Skeletal muscle satellite cell (primary cell): Measurements from ENCODE around the gene CADM1.

Experiments used
- H3K27me3 ChIP-seq: 2 replicates; pipeline ENCODE4 v1.7.0; 2013; ENCODE audit warnings: low read length; ENCODE audit not compliant: control insufficient read depth, insufficient read depth
- H3K36me3 ChIP-seq: 2 replicates; pipeline ENCODE4 v1.7.0; 2013; ENCODE audit warnings: mild to moderate bottlenecking, control low read depth, low read length; ENCODE audit not compliant: insufficient read depth
- H3K4me1 ChIP-seq: 2 replicates; pipeline ENCODE4 v1.7.0; 2013; ENCODE audit warnings: low read length; ENCODE audit not compliant: control insufficient read depth, insufficient read depth
- H3K4me2 ChIP-seq: 2 replicates; pipeline ENCODE4 v1.7.0; 2013; ENCODE audit warnings: mild to moderate bottlenecking, low read length
- H3K4me3 ChIP-seq: 2 replicates; pipeline ENCODE4 v1.7.0; 2013; ENCODE audit warnings: low read length
- H3K9ac ChIP-seq: 2 replicates; pipeline ENCODE4 v1.7.0; 2013; ENCODE audit warnings: mild to moderate bottlenecking, low read depth, low read length, moderate library complexity
- H3K9me3 ChIP-seq: replicated peaks from 2 replicates; pipeline ENCODE4 v1.7.0; 2013; ENCODE audit warnings: mild to moderate bottlenecking, control low read depth, low read length

The CADM1 gene

DNA sequence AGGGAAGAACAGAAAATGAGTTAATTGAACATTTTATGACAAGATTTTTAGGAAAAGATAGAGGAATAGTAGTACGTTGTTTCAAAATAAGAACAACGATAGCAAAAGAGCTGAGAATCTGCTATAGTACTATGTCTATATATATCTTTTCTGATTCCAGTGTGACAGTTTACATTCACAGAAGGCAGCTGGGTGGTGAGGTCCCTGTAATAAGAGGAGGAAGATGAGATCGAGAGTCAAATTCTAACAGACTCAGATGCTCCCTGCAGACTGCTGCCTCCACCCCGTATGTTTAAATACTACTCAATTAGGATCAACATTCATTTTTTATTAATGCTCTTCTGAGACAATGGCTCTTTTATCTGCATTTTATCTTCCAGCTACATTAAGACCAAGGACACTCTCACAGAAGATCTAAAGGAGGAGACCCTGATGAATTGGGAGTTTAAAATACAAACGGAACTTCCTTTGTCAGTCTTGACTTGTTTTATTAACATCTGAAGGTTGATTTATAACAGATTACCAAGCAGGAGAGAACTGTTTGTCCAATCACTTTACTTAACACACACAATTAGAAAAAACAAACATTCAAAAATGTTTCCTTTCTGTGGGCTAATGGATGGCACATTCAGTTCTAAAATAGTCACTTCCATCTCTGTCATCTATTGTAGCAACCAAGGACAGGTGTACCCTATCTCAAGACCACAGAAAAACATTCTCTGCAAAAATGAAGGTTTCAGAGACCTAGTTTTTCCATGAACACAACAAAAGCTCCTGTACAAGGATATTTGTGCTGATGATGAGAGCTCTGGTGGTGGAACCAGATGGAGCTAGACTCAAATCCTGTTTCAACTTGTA, 240.2 kb downstream of the CADM1 start:
- no peaks in the 10 kb centered on the region for H3K36me3 ChIP-seq
- H3K9ac ChIP-seq, result no peak overlapping the region
- H3K9me3 ChIP-seq, result no peaks in the 10 kb centered on the region
- H3K4me2 ChIP-seq, result no peak overlapping the region
- peaks cover 4% of the 10 kb centered on the region for H3K4me1 ChIP-seq
- no peak overlapping the region for H3K4me3 ChIP-seq
- H3K27me3 ChIP-seq, result no peaks in the 10 kb centered on the region

DNA sequence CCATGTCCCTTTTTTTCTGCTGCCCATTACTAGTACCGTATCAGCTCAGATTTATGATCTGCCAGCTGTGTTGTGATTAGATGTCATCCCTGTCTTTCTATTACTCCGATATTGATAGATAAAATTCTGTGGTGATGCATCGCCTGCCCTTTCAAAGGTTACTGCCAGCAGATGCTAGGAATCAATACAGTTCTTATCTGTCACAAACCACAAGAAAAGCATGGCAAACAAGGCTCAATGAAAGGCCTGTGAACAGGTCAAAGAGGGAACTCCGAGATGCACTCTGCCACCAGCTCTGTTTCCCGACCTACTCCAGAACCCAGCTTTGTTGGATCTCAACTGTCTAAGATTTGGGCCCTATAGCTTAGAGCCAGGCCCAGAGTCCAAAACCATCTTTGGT, 246.0 kb downstream of the CADM1 start:
- no peaks in the 10 kb centered on the region for H3K36me3 ChIP-seq
- no peak overlapping the region for H3K4me2 ChIP-seq
- no peaks in the 10 kb centered on the region for H3K27me3 ChIP-seq

DNA sequence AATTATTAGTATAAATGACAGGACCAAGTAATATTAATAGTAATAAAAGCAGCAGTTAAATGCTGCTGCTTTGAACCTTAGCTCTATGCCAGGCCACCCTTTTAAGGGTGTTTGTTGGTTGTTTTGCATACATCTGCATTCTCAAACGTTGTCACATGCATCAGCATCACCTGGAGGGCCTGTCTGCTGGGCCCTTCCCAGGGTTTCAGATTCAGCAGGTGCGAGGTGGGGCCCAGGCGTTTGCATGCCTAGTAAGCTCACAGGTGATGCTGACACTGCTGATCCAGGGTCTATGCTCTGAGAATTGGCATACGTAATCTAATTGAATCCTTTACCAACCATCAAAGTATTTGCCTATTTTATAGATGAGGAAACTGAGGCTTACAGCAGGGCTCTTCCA, 246.5 kb downstream of the CADM1 start:
- H3K27me3 ChIP-seq, result no peaks in the 10 kb centered on the region
- H3K9me3 ChIP-seq, result no peaks in the 10 kb centered on the region
- H3K36me3 ChIP-seq, result no peaks in the 10 kb centered on the region
- no peaks in the 10 kb centered on the region for H3K4me1 ChIP-seq
- H3K9ac ChIP-seq, result no peak overlapping the region
- H3K4me3 ChIP-seq, result no peak overlapping the region
- H3K4me2 ChIP-seq, result no peak overlapping the region

More for the DNA sequence above, 246.0 kb downstream of the CADM1 start:
- Histone ChIP-seq H3K9me3 (no peaks in the 10 kb centered on the region), H3K4me1 (no peaks in the 10 kb centered on the region), H3K9ac (no peak overlapping the region), H3K4me3 (no peak overlapping the region)

DNA sequence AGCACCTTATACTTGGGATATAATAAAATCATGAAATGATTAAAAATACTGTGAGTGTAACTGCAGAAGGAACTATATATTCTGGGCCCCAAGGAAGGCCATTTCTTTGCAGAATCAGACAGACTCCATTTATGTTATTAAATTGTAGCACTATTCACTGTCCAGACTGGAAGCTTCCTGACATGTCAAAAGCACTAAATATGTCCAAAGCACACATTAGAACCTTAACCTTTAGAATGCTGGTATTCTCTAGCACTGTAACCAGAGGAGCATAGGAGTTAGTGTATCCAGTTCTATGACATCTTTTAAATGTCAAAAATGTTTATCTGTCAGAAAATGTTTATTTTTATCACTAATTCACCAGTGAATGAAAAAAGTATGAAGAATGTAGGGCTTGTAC, 246.9 kb downstream of the CADM1 start:
- Histone ChIP-seq H3K27me3 (no peaks in the 10 kb centered on the region), H3K36me3 (no peaks in the 10 kb centered on the region), H3K9ac (no peak overlapping the region), H3K4me2 (no peak overlapping the region), H3K4me1 (no peaks in the 10 kb centered on the region), H3K4me3 (no peak overlapping the region), H3K9me3 (no peaks in the 10 kb centered on the region)

DNA sequence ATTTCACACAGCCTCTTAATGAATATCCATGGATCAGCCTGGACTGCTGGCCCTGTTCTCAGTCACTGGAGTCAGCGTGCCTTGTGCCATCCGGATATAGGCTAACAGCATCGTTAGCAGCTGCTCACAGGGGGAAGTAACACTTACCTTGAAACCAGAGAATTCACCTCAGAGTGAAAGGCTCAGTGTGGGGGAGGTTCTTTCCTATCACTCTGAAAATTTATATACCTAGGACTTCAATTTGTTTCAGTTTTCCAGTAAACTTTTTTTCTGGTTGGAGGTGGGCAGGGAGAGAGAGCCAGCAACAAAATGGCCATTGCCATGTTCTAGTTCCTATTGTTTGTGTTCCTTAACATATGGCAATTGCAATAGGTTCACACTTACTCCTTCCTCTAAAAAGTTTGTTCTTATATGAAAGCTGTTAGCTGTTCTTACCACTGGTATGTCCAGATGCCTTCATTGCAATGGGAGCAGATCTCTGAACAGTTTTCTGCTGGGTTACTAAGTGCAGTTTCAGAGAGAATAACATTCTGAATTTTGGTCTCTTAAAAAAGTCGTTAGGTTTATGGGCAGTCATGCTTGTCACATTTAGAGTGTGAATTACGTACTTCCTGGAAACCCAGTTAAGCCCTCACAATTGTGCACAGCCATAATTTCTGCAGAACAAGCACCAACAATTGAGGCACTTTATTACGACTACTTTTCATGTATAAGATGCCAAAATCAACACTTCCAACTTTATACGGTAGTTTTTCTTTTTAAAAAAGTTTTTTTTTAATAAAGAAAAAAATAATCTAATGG, 247.6 kb downstream of the CADM1 start:
- no peaks in the 10 kb centered on the region for H3K9me3 ChIP-seq
- no peaks in the 10 kb centered on the region for H3K27me3 ChIP-seq
- no peak overlapping the region for H3K4me3 ChIP-seq
- H3K4me1 ChIP-seq, result no peaks in the 10 kb centered on the region
- H3K9ac ChIP-seq, result no peak overlapping the region
- no peak overlapping the region for H3K4me2 ChIP-seq
- H3K36me3 ChIP-seq, result no peaks in the 10 kb centered on the region

DNA sequence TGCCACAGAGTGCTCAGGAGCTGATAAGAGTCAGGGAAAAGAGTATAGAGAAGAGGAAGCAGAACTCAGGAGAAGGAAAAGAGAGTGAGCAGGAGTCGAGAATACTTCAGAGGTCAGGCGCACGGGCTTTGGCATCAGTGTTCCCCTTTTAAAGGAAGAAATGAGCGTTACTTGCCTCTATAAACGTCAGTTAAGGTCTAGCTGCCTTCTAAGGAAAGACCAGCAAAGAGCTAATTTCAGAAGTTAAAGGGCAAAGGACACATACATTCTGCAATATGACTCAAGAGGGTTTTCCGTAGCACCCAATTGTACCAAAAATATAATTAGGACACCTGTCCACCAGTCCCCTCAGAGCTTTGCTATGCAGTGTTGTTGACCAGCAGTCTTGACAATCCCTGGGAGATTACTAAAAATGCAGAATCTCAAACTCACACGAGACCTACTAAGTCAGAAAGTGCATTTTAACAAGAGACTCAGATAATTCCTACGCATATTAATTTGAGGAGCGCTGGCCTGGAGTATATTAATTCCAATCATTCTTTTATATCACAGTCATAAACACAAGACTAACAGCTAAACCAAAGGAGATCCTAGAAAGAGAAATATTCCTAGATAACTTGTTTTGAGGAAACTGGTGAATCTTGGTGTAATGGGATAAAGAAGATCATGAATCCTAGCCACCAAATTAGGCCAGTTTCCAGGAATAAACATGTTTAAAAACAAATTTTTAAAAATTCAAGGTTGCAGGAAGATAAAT, 249.0 kb downstream of the CADM1 start:
- Histone ChIP-seq H3K4me2 (no peak overlapping the region), H3K4me3 (no peak overlapping the region), H3K4me1 (no peaks in the 10 kb centered on the region), H3K36me3 (no peaks in the 10 kb centered on the region), H3K9me3 (no peaks in the 10 kb centered on the region), H3K9ac (no peak overlapping the region), H3K27me3 (no peaks in the 10 kb centered on the region)

DNA sequence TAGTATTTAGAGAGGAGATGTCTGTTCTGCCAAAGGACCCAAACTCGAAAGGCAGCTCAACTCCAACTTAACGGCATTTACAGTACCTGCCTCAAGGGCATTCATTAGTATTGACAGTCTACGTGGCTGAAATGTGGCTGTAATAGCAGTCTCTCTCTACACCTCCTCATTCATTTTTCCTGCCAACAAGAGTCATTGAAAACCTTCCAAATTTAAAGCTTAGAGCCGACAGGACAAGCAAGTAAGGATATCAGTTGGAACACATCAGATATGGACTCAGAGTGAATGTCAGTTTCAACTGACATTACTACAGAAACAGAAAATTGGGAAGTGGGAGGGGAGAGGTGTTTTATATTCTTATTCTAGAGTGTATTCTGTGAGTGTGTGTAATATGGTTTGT, 253.1 kb downstream of the CADM1 start:
- no peak overlapping the region for H3K4me3 ChIP-seq
- no peak overlapping the region for H3K4me2 ChIP-seq
- H3K36me3 ChIP-seq, result no peaks in the 10 kb centered on the region
- H3K9ac ChIP-seq, result no peak overlapping the region
- H3K4me1 ChIP-seq, result no peaks in the 10 kb centered on the region
- no peaks in the 10 kb centered on the region for H3K27me3 ChIP-seq
- H3K9me3 ChIP-seq, result no peaks in the 10 kb centered on the region

DNA sequence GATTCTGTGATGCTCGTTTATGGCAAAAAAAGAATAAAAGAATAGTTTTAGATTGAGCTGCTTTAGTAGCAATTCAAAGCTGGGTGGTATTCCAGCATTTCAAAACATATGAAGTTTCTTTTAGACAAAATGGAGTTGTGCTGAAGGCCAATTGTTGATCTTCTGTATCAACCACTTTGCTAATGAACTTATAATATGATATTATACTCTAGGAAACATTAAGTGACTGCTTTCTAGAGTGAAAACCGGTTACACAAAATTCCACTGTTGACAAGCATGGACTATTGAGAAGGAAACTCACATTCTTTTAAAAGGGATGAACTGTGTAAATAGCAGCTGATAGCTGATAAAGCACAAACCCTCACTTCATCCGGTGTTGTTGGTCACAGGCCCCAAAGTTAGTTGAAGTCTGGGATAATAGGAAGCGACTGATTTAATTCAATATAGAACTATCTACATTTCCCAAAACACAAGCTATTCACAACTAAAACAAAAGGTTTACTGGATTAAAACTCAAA, 255.1 kb downstream of the CADM1 start:
- Histone ChIP-seq H3K4me1 (no peaks in the 10 kb centered on the region), H3K9ac (no peak overlapping the region)

DNA sequence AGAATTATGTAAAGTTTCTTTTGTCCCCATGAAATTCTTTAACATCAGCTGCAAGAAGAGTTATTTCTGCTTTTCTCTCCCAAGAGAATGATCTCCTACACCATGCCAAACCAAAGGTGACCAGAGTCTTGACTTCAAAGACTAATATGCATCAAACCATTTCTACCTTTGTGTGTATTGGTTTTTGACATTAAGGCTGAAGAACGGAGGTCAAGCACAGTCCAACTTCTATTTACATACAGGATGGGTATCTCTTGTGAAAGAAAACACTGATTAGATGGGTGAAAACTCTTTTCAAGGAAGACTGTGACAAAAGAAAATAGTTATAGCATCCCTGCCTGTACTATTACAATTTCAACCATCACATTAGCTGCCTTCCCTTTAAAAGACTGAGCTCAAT, 256.3 kb downstream of the CADM1 start:
- H3K4me1 ChIP-seq, result no peaks in the 10 kb centered on the region
- no peaks in the 10 kb centered on the region for H3K9me3 ChIP-seq
- H3K4me3 ChIP-seq, result no peak overlapping the region
- H3K4me2 ChIP-seq, result no peak overlapping the region
- H3K9ac ChIP-seq, result no peak overlapping the region
- no peaks in the 10 kb centered on the region for H3K27me3 ChIP-seq
- no peaks in the 10 kb centered on the region for H3K36me3 ChIP-seq

More for the DNA sequence above, 255.1 kb downstream of the CADM1 start:
- Histone ChIP-seq H3K4me2 (no peak overlapping the region), H3K4me3 (no peak overlapping the region), H3K9me3 (no peaks in the 10 kb centered on the region), H3K27me3 (no peaks in the 10 kb centered on the region), H3K36me3 (no peaks in the 10 kb centered on the region)

DNA sequence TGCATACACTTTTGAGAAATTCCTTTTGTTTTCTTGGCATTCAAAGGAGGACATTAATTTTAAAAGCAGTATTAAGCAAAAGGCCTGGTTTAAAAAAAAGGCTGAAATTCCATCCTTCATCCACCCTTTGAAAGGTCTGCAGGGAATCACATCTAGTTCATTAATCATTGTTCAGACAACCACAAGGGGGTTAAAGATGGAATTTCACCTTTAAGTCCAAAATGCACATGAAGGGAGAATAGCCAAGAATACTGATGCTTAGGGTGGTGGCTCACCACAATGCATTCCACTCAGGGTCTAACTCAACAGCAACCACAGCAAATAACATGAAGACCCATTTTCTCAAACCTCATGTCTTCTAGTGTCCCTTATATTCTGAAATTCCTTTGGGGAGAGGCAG, 256.9 kb downstream of the CADM1 start:
- Histone ChIP-seq H3K27me3 (no peaks in the 10 kb centered on the region), H3K4me3 (no peak overlapping the region), H3K9ac (no peak overlapping the region), H3K36me3 (no peaks in the 10 kb centered on the region), H3K9me3 (no peaks in the 10 kb centered on the region), H3K4me1 (no peaks in the 10 kb centered on the region), H3K4me2 (no peak overlapping the region)

DNA sequence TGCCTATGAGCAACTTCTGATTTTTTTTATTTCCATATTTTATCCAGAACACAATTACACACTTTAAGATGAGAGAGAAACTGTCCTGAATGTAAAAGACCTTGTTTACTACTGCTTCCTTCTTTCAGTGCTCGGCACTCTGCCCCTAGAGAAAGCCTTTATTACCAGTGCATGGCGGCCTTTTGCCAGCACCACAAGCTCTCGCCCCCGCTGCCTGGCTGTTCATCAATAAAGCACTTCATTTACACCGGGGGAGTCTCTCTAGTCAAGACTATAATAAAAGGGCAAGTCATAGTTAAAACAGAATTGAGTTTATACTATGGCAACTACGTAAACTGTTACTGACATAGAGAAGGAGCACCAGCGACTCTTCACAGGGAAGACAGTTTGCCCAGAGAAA, 259.5 kb downstream of the CADM1 start:
- H3K36me3 ChIP-seq, result no peaks in the 10 kb centered on the region
- H3K9ac ChIP-seq, result no peak overlapping the region
- H3K4me2 ChIP-seq, result no peak overlapping the region
- no peaks in the 10 kb centered on the region for H3K27me3 ChIP-seq
- H3K4me3 ChIP-seq, result no peak overlapping the region
- no peaks in the 10 kb centered on the region for H3K4me1 ChIP-seq
- H3K9me3 ChIP-seq, result no peaks in the 10 kb centered on the region
